GM19193 (cell line): ENCODE measurements around the gene TMEM204.

Source experiments
- POLR2A ChIP-seq: IDR thresholded peaks from 4 replicates; pipeline ENCODE4 v1.6.1; 2011; ENCODE audit not compliant: insufficient read depth, insufficient read length; ENCODE audit errors: extremely low read depth

Gene TMEM204

DNA sequence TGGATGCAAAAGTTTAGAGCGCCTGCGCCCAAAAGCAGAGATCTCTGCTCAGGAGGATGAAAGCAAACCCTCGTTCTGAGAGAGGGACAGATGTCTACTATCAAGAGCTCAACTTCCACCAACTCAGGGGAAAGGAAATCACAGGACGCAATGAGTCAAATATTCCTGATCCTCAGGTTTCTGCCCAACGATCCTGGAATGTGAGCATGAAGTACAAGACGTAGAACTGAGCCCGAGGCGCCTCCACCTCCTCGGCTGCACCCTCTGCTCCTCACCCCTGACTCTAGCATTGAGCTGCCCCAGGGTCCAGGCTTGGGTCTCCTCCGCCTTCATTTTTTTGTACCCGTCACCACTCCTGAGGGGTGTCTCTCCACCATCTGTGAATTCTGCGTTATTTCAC, 63.0 kb downstream of the TMEM204 start:
- TF ChIP-seq POLR2A, result no peak

DNA sequence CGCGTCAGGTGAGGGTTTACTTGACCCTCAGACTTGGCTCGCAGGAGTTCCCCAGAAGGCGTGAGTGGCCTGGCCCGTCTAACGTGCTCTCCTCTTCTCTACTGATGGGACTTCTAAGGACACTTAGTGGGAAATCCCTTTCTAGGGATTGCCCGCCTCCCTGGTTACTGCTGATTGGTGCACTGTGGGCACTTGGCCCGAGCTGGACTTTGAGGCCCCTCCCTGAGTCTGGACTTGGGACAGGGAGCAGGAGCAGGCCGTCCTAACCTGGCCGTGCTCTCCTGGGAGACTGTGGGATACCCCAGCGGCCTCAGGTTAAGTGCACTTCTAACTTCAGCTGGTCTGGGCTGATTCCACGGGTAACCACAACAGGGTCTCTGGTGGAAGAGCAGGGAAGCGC, 63.7 kb downstream of the TMEM204 start:
- no peak for TF ChIP-seq POLR2A

DNA sequence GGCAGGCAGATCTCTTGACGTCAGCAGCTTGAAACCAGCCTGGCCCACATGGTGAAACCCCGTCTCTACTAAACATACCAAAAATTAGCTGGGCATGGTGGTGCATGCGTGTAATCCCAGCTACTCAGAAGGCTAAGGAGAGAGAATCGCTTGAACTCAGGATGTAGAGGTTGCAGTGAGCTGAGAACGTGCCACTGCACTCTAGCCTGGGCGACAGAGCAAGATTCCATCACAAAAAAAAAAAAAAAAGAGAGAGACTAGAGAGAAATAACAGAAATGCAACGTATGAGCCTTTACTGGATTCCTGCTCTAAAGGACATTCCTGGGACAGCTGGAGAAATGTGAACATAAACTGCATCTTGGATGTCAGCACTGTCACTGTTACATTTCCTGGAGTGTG, 67.6 kb downstream of the TMEM204 start:
- TF ChIP-seq POLR2A, result no peak

DNA sequence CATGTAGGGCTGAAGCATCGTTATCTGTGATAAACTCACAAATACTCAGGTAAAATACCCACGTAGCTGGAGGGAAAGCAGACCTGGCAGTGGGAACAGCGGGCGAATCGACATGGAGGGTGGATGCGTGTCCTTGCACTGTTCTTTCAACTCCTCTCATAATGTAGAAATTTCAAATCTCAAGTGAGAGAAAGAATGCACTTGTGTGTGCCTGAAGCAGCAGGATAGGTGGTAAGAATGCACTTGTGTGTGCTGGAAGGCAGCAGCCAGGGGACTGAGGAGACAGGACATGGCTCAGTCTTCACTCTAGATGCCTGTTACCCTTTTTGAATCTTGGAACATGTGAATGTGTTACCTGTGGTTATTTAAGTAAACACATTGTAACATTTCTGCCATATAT, 68.0 kb downstream of the TMEM204 start:
- TF ChIP-seq POLR2A, result no peak

DNA sequence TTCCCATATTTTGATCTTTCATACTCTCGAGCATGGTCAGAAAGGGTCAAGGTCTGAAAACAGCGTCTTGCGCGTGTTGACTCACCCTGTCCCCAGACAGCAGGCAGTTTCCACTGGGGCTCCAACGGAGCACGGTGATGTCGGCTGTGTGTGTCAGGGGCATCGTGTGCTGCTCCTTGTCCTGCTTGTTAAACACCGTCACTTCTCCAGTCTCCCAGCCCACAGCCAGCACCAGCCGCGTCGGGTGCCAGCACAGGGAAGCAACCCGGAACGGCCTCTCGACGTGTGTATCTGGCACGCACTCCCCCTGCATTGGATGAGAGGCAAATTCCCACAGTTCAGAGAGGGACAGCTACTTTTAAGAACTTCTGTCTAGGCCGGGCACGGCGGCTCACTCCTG, 68.8 kb downstream of the TMEM204 start:
- TF ChIP-seq POLR2A, result no peak
